GM12864 (cell line): ENCODE measurements around the gene ATP13A5.

Source experiments
- DNase-seq: peaks from one replicate; pipeline ENCODE4 v3.0.0-alpha.2; 2011; ENCODE audit warnings: low read depth
- H3K4me3 ChIP-seq: 2 replicates; pipeline ENCODE4 v1.5.1; 2011; ENCODE audit warnings: mild to moderate bottlenecking, low read depth, low read length, control low read depth
- CTCF ChIP-seq: IDR thresholded peaks from 2 replicates; pipeline ENCODE4 v1.5.1; 2011; ENCODE audit warnings: low read depth, mild to moderate bottlenecking, moderate library complexity, low read length, control low read depth, inconsistent platforms; ENCODE audit errors: missing control alignments

The ATP13A5 gene

GRCh38 chr3:193335031-193335430 lies 43.5 kb downstream of the ATP13A5 start:
- no peak for DNase-seq
- no peak for TF ChIP-seq CTCF
- no peak overlapping the region for H3K4me3 ChIP-seq

GRCh38 chr3:193333229-193333628 lies 45.3 kb downstream of the ATP13A5 start:
- no peak overlapping the region for H3K4me3 ChIP-seq
- no peak for DNase-seq
- TF ChIP-seq CTCF, result no peak

GRCh38 chr3:193330555-193331204 lies 47.9 kb downstream of the ATP13A5 start:
- DNase-seq, result no peak
- no peak overlapping the region for H3K4me3 ChIP-seq
- no peak for TF ChIP-seq CTCF

GRCh38 chr3:193317682-193318300 lies 60.8 kb downstream of the ATP13A5 start:
- TF ChIP-seq CTCF, result no peak
- DNase-seq, result no peak
- no peak overlapping the region for H3K4me3 ChIP-seq

- peak; percentile 21 for TF ChIP-seq CTCF
- DNase-seq, result no peak
- H3K4me3 ChIP-seq, result no peak overlapping the region
These were observed 64.4 kb downstream of the ATP13A5 start for GRCh38 chr3:193314161-193314560.

GRCh38 chr3:193313061-193313958 lies 65.2 kb downstream of the ATP13A5 start:
- no peak for TF ChIP-seq CTCF
- no peak for DNase-seq
- H3K4me3 ChIP-seq, result no peak overlapping the region
